H1 (cell line): ENCODE measurements around the gene ACKR2. TPM values are rescaled to one million over a fixed set of nuclear protein-coding genes. Genes with fewer than 3 reads are reported as not detected.

Experiments
- CTCF ChIP-seq, 3 experiments: IDR thresholded peaks; 1 replicate in 2 of 3; 2 replicates in 1 of 3; pipeline versions ENCODE4 v1.5.1 to v1.6.1; 2011; ENCODE audit warnings: low read length in 3 of 3, mild to moderate bottlenecking in 3 of 3, inconsistent platforms in 2 of 3, low read depth in 1 of 3, moderate library complexity in 1 of 3; ENCODE audit not compliant: insufficient read depth in 1 of 3; ENCODE audit errors: control extremely low read depth in 1 of 3
- polyA plus RNA-seq, 7 experiments: library from polyadenylated mRNA; depleted of rRNA in 3 of 7; stranded (reverse) in 5 of 7; unstranded in 2 of 7; fragments of >200 nt in 5 of 7; fragments of 200-250 nt in 2 of 7; gene quantifications; 1 replicate in 5 of 7; 2 replicates in 1 of 7; 4 replicates in 1 of 7; pipeline versions ENCODE4 v1.2.1 to v1.2.3, GENCODE V29; 2011 to 2013; ENCODE audit warnings: missing spikeins in 2 of 7, mixed read lengths in 2 of 7
- total RNA-seq: library from RNA; stranded (reverse); fragmentation: NEBNext Ultra II Directional; extraction: Animal tissue kit (Norgen Biotek cat#: 25700); gene quantifications from 2 replicates; pipeline ENCODE4 v1.2.1, GENCODE V29; 2021

The ACKR2 gene
- total and polyA plus RNA-seq, 2 of the 8 experiments (the other 6 are each of a cell fraction or from before 2014, with no cell fraction given), result 0.09 to 0.12 TPM

GRCh38 chr3:42790714-42791229 is 18.5 kb upstream of the ACKR2 start (continued):
- TF ChIP-seq CTCF (IDR thresholded peaks at IDR 0.05; ENCODE audit: control extremely low read depth in 1 of 3, insufficient read depth in 1 of 3, low read depth in 1 of 3, low read length in 3 of 3), result no peak
- TF ChIP-seq, all 59 proteins: peak for 0
